Endometrial microvascular endothelial cells (primary cell): ENCODE results near the gene AKR1C2. TPM values are rescaled to one million over a fixed set of nuclear protein-coding genes. Genes with fewer than 3 reads are reported as not detected.
"Not testable (repeated sequence)": the region's sequence is repeated elsewhere in the genome, so short reads cannot be mapped to it uniquely, and the experiment has no call there.

Source experiments
- in situ Hi-C: cut with HindIII; loops from 2 replicates; pipeline ENCODE4 v1.10.0; 2017; ENCODE audit warnings: low sequenced_read_pairs, low pct_unique_long_range_greater_than_20kb; ENCODE audit errors: inconsistent ontology term
- total RNA-seq: library from RNA; depleted of rRNA; stranded (reverse); fragments of >200 nt; gene quantifications from one replicate; pipeline ENCODE4 v1.2.3, GENCODE V29; 2015; ENCODE audit errors: inconsistent ontology term

AKR1C2 gene
- not detected for total RNA-seq

DNA sequence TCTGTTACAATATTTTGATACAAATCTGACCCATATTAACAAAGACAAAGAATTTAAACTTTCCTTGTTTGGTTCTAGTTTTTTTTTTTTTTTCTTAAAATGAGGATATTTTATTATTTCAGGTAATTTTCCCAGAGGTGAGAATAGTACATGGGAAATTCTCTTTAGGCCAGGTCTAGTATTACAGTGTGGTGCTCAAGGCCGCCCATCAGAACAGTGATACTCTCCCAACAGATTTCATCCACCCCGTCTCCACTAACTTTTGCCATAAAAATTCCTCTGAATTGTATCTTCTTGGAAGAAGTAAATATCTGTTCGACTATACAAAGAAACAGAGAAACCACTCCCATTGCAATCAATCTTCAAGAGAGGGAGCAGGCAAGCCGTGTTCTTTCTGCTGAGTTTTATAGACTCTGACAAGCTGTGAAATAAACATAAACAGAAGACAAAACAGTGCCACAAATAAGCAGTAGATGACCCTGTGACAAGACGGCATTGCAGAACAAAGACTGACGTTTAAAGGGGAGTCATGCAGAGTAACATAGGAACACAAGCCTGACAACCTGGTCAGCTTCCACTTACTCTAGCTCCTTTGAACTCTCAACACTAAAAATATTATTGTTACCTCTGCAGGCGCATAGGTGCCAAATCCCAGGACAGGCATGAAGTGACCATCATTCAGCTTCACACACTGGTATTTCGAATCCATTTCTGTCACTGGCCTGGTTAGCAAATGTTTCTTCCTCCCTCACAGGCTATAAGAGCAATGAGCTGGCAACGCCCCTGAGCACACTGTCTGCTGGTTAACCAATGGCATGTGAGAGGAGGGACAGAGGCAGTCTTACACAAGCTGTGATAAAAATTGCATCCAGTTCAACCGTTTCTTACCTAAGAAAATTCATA, at the start of gene AKR1C2:
AKR1C2 (minus strand) TSS at position 731 of the 903 bp plus-strand sequence; CDS start at position 709, 22 bp downstream.
- in situ Hi-C loops = not testable (repeated sequence)

DNA sequence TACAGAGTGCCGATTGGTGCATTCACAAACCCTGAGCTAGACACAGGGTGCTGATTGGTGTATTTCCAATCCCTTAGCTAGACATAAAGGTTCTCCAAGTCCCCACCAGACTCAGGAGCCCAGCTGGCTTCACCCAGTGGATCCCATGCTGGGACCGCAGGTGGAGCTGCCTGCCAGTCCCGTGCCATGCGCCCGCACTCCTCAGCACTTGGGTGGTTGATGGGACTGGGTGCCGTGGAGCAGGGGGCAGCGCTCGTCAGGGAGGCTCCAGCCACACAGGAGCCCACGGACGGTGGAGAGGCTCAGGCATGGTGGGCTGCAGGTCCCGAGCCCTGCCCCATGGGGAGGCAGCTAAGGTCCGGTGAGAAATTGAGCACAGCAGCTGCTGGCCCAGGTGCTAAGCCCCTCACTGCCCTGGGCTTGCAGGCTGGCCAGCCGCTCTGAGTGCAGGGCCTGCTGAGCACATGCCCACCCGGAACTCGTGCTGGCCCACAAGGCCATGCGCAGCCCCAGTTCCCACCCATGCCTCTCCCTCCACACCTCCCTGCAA, 49.4 kb upstream of the AKR1C2 start:
- in situ Hi-C loops = not testable (repeated sequence)

DNA sequence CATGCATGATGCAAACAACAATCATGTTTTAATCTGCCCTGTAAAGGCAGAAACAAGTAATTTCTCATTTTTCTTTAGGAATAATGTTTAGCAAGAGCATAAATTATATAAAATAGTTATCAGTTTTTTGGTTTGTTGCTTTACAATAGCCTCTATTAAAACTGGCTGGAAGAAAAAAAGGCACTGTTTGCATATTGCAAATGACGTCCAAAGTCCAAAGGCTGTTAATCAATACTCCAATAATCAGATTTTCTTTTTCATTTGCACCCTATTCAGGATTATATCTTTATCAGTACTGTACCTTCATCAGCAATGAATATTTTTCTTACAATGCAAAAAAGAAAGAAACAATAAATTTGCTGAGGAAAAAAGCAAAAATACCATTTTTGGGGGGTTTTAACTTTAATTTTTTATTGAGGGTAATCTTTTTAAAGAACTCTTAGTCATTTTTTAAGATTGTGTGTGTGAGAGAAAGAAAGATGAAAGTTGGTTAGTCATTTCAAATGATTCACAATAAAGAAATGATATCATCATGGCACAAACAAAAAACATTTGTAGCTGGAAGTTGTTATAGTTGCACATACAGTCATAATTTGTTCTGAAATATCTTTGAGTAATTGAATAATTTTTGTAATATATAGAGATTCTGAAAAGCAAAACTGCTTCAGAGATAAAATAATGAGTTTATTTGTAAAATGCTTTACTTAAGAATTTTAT, 44.4 kb upstream of the AKR1C2 start:
- in situ Hi-C loops = no loop called here

DNA sequence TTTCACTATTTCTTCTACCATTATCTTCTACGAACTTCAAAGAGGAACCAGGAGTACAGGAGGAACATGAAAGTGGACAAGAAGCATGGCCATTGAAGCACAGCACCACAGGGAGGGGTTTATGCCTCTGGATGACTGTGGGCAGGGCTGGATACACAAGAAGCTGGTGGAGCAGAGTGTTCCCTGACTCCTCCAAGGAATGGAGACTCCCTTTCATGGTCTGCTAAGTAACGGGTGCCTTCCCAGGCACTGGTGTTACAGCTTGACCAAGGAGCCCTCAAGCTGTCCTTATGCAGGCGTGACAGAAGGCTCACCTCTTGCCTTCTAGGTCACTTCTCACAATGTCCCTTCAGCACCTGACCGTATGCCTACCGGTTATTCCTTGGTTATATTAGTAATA, 43.4 kb upstream of the AKR1C2 start:
- in situ Hi-C loops = not testable (repeated sequence)

DNA sequence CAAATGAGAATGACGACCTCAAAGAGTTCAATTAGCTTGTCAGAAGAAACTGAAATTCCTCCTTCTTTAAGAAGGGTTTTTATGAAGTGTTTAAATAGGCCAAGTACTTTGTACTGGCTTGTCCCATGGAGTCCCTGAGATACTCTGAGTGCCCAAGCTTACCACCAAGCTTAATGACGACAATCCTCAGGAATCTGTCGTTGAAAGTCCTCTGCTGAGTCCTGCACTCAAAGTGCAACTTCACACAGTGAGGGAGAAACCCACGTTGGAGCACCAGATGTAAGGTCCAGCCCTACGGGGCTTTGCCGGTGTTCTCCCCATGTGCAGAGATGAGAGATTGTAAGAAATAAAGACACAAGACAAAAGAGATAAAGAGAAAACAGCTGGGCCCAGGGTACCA, 42.8 kb upstream of the AKR1C2 start:
- in situ Hi-C loops = no loop called here

DNA sequence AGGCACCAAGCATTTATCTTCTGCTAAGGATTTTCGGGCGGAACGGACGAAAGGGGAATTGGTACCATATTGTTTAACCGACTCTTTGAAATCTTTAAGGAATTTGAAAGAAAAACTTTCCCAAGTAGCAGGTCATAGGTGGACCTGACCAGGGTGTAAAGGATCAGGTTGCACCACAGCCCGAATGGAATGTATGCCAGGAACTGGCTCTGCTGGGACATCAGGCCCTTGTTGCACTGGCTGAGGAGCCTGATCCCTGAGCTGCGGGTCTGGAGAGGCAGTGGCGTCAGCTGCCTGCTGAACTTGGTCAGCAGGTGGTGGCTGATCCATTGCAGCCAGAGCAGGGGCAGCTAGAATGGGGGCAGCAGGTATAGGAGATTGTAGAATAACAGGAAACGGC, 41.4 kb upstream of the AKR1C2 start:
- in situ Hi-C loops = no loop called here

DNA sequence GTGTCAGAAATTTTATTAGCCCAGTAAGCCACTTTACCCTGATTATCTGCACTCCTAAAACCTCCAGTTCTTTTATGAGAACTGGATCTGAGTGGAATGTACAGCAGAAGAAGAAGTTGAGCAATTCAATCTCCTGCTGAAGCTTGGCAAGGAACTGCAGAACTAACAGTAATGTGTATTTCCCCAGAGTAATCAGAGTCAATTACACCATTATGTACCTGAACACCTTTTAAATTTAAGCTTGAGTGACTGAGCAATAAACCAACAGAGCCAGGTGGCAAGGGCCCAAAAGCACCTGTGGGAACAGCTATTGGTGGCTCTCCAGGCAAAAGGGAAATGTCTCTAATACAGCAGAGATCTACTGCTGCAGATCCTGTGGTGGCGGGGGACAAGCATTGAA, 40.1 kb upstream of the AKR1C2 start:
- in situ Hi-C loops = no loop called here

DNA sequence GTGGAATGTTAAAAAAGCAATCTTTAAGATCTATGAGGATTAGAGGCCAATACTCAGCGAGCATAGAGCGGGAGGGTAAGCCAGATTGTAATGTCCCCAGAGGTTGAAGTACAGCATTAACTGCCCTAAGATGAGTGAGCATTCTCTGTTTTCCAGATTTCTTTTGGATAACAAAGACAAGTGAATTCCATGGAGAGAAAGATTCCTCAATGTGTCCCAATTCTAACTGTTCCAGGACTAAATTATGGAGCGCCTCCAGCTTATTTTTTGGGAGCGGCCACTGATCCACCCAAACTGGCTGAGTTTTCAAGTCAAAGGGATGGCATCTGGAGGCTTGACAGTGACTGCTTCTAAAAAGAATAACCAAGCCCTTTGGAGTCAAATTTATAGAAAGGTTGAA, 39.3 kb upstream of the AKR1C2 start:
- in situ Hi-C loops = no loop called here

DNA sequence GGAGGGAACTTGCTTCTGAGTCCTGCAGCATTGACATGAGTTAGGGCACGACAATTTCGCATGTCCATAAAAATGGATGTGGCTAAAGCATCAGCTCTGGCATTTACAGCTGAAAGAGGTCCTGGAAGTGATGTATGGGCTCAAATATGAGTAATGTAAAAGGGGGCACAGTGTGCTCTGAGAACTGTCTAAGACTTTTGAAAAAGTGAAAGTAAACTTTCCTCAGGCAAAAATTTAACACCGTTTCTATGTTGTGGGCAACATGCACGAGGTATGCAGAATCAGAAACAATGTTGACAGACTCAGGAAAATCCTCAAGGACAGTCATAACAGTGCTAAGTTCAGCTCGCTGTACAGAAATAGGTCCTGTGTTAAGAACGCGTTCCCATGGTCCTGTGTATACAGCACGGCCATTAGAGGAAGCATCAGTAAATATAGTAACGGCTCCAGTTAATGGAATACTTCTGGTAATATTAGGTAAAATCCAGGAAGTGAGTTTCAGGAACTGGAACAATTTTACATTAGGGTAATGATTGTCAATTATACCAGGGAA, 37.9 kb upstream of the AKR1C2 start:
- in situ Hi-C loops = no loop called here

DNA sequence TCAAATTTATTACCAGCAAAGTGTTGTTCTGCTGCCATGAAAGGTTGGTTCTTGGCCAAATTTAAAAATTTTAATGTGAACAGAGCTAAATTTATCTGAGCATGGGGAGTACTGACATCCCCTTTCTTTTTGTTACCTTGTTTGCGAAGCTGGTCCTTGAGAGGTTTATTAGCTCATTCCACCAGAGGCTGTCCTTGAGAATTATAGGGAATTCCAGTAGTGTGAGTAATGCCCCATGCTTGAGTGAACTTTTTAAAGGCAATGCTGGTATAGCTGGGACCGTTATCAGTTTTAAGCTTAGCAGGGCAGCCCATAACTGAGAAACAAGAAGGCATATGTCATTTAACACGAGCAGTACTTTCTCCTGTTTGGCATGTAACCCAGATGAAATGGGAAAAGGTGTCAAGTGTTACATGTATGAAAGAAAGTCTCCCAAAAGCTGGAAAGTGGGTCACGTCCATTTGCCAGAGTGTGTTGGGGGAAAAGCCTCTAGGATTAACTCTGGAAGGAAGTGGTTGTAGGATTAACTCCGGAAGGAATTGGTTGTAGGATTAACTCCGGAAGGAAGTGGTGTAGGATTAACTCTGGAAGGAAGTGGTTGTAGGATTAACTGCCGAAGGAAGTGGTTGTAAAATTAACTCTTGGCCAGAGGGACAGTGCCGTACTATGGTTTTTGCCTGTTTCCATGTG, 37.3 kb upstream of the AKR1C2 start:
- in situ Hi-C loops = no loop called here

DNA sequence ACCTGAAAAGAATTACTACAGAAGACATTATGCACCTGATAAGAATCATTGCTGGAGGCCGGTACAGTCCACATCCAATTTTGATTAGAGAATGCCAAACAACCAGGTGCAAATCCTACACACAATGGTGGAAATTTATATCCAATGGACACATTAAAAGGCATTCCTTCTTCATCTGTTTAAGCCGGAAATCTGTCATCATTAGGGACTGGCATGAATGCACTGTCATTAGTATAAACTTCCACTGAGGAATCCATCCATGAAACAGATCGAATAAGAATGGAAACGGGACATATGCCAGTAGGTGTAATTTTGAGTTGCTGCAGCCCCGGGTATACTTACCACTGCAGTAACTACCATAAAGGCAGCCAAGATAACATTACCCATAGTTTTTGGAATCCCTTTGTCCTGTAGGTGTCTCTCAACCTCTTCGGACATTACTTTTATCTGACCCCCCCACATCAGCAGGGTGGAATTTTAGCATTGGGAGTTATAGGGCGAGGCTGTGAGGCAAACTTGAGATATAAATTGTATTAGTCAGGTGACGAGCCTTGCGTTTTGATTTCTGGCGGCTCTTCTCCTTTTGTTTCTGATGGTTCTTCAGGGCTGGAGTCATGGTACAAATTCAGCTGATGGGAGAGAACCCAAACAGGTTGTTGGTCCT, 36.5 kb upstream of the AKR1C2 start:
- in situ Hi-C loops = no loop called here

DNA sequence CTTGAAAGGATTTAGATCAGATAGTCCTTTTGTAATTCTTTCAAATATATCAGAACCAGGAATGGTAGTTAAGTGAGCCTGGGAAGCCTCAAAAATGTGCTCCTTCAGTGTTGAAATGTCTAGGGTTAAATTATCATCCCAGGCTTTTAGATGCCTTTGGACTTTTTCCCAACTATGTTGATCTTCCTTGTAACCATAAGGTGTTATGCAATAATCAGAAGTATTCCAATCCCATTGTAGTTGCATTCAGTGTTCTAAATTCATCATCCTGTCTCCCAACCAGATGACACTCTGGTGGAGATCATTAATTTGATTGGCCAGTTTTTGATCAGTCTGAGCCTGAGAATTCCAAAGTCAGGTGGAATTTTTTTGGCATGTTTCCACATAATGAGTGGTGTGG, 35.1 kb upstream of the AKR1C2 start:
- in situ Hi-C loops = no loop called here

DNA sequence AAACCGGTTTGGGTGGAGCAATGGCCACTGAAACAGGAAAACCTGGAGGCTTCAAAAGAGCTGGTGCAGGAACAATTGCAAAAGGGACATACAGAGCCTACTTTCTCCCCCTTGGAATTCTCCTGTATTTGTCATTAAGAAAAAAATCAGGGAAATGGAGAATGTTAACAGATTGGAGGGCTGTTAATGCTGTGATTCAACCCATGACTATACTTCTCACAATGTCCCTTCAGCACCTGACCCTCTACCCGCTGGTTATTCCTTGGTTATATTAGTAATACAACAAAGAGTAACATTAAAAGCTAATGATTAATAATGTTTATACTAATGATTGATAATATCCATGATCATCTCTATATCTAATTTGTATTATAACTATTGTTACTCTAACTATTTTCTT, 34.4 kb upstream of the AKR1C2 start:
- in situ Hi-C loops = no loop called here

DNA sequence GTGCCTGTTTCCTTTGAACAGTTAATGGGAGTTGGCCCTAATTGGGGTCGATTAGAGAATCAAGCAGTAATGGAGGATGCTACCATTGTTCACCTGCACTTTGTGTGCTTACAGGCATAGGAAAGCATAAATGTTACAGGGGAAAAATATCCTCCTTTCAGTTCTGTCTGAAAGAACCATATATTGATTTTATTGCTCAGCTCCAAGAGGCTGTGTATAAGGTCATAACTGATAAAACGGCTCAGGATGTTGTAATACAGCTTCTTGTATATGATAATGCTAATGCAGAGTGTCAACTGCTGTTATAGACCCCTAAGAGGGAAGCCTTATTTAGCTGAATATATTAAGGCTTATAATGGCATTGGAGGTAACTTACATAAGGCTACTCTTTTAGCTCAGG, 32.9 kb upstream of the AKR1C2 start:
- in situ Hi-C loops = no loop called here

DNA sequence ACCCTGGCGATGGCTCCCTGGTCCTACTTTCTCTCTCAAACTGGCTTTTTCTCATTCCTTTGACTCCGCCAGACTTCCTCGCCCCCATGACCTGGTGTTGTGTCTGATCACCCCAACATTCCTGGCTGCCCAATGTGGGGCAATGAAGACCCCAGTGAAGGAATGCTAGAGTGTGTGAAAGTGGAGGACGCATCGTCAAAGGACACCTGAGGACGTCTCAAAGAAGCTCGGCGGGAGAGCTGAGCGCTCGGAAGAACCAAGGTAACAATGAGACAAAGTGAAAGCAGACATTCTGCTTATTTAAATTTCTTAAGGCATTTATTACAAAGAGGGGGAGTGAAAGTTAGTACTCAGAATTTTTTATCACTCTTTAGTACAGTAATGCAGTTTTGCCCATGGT, 31.7 kb upstream of the AKR1C2 start:
- in situ Hi-C loops = no loop called here

DNA sequence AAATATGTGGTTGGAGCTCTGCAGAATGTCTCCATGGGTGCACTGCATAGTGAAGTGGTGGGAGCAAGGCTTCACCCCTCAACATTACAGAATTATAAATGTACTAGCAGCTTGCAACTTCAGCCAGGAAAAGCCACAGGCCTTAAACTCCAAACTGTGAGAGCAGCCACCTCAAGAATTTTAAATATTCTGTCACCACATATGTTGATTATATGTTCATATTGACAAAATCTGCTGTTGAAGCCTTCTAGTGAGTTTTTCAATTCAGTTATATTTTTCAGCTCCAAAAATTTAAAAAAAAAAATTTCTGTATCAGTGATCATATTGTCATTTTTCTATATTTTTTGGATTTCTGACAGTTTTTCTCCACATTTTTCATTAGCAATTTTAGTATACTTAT, 30.9 kb upstream of the AKR1C2 start:
- in situ Hi-C loops = no loop called here

DNA sequence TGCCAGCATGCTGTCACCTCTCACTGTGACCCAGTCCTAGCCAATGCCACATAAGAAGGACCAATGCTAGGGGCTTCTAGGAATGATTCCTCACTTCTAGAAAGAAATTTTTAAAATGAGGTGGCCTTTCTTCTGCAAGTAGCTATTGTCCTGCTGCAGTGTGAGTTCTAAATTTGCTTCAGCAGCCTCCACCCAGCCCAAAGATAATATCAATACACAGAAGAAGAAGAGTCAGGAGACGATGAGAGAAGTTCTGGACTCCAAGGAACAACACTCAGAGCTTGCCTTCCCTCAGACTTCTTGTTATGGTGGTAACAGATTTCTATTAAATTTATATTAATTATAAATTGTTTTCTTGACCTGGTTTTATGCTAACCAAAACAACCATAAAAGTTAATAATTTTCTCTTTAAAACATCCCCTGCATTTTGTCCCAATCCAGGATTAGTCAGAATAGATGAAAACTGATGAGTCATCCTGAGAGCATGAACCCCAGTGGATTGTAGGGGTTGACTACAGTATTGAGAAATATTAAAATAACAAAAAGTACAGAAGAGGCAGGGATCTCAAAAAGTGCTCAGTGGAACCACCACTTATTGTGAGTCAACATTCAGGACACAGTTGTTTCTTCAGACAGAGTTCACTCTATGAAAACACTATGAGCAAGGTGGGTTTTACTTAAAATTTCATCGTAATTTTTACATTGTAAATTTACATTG, 29.6 kb upstream of the AKR1C2 start:
- in situ Hi-C loops = no loop called here

DNA sequence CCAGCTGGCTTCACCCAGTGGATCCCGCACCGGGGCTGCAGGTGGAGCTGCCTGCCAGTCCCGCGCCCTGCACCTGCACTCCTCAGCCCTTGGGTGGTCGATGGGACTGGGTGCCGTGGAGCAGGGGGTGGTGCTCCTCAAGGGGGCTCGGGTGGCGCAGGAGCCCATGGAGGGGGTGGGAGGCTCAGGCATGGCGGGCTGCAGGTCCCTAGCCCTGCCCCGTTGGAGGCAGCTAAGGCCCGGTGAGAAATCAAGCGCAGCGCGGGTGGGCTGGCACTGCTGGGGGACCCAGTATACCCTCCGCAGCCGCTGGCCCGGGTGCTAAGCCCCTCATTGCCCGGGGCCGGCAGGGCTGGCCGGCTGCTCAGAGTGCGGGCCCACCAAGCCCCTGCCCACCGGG, 28.8 kb upstream of the AKR1C2 start:
- in situ Hi-C loops = not testable (repeated sequence)
